Bronchus fibroblast of lung (primary cell): Measurements from ENCODE around the gene PERM1. TPM values are rescaled to one million over a fixed set of nuclear protein-coding genes. Genes with fewer than 3 reads are reported as not detected.

Source experiments
- total RNA-seq: library from RNA; depleted of rRNA; stranded (reverse); fragments of >200 nt; gene quantifications from 2 replicates; pipeline ENCODE4 v1.2.3, GENCODE V29; 2015

Gene PERM1
- not detected in 2 replicates for total RNA-seq

GRCh38 chr1:981955-982558 lies at the start of gene PERM1:
Gene PERM1 (minus strand): TSS chr1:982093. CDS start chr1:981029, 1,064 bp downstream.

GRCh38 chr1:1020000-1020404 lies 38.1 kb upstream of the PERM1 start, which contains the start of gene AGRN:
Gene AGRN (plus strand): TSS chr1:1020120. CDS start chr1:1020173, 53 bp downstream.

DNA sequence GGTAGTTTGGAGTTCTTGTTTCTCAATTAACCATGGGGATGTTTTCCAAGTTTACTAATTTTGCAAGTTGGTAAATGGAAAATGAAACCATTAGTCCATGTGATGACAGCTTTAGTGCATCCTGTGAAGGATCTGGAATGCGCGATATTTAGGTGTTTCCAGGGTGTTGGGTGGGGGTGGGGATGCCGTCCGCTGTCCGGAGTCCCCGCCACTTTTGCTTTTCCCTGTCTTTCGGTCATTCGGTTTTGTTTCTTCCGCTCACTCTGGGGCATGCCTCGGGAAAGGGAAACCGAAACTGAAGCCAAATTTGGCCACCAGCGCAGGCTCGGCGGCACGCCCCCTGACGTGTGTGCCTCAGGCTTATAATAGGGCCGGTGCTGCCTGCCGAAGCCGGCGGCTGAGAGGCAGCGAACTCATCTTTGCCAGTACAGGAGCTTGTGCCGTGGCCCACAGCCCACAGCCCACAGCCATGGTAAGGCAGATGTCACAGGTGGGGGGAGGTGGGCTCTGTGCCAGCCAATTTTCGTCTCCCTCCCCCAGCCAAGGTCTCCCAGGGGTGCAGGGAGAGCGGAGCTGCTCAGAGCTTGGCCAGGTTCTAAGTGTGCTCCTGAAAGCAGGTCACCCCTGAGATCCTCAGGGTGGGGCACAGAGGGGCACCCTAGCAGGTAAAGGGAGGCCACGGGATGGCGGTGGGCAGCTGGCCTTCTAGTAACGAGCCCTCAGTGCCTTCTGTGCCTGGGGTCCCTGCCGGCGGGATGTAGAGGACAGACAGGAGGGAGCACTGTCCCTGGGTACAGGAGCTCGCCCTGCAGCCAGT lies 31.4 kb upstream of the PERM1 start, which contains the start of gene ISG15:
Gene ISG15 (plus strand): TSS at position 393 of the 817 bp plus-strand sequence. CDS start 77 bp downstream, at position 470.

DNA sequence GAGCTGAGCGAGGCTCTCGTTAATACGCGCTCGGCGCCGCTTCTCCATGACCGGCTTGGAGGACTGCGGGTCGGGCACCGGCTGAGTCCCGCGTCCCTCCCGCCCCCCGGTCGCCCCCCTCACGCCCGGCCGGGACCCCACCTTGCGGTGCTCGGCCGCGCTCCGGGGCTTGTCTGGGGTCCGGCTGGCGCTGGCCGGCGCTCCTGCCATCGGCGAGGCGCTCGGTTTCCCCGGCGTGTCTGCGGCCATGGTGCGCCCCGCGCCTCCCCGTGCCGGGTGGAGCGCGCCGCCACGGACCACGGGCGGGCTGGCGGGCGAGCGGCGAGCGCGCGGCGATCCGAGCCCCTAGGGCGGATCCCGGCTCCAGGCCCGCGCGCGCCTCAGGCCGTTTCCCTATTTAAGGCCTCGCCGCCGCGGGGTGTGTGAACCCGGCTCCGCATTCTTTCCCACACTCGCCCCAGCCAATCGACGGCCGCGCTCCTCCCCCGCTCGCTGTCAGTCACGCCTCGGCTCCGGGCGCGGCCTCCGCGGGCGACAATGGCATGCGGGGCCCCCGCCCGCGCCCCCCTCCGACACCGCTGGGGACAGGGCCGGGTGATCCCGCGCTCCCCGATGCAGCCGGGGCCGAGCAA lies 17.9 kb upstream of the PERM1 start, which contains the start of gene HES4:
Gene HES4 (minus strand): TSS at position 373 of the 632 bp plus-strand sequence. CDS start 124 bp downstream, at position 249.

DNA sequence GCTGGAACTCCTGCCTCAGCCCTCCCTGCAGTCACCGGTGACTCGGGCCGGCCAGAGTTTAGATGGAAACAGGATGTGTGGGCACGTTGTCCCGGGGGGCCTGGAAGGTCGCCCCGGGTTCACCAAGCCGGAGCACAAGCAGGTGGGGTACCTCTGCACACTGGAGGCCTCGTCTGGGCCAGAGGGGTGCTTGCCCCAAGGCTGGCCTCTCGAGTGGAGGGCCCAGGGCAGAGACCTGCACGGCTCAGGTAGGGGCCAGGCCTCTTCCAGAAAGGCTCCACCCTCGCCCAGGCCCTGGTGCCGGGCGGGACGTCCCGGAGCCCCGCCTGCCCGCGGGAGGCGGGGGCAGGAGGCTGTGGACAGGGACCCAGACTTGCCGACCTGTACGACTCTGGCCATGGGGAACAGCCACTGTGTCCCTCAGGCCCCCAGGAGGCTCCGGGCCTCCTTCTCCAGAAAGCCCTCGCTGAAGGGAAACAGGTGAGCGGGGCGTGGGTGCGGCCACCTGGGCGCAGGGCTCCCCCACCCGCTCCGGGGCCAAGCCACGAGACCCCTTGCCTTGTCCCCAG lies 15.7 kb downstream of the PERM1 start, which contains the start of gene PLEKHN1:
Gene PLEKHN1 (plus strand): TSS at position 348 of the 569 bp plus-strand sequence. CDS start 50 bp downstream, at position 398.

DNA sequence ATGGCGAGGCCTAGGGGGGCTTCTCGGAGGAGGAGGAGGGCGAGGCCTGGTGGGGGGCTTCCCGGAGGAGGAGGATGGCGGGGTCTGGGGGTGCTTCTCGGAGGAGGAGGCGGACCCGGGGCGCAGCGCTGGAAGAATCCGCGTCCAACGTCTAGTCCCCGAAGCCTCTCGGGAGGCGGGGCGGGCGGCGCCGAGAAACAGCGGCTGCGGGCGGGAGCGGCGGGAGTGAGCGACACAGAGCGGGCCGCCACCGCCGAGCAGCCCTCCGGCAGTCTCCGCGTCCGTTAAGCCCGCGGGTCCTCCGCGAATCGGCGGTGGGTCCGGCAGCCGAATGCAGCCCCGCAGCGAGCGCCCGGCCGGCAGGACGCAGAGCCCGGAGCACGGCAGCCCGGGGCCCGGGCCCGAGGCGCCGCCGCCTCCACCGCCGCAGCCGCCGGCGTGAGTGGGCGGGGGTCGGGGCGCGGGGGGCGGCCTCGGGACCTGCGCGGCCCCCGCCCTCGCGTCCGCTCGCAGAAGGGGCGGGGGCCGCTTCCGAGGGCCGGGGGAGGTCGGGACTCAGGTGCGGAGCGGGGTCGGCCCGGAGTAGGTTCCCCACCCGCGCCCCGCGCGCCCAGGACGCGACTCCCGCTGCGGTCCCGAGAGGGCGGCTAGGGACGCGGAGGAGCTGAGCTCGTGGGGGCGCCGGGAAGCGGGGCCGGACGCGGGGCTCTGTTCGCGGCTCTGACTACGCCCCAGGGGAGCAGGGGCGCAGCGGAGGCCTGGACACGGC lies 21.3 kb downstream of the PERM1 start, which contains the start of gene KLHL17:
Gene KLHL17 (plus strand): TSS at position 222 of the 769 bp plus-strand sequence. CDS start 110 bp downstream, at position 332.

DNA sequence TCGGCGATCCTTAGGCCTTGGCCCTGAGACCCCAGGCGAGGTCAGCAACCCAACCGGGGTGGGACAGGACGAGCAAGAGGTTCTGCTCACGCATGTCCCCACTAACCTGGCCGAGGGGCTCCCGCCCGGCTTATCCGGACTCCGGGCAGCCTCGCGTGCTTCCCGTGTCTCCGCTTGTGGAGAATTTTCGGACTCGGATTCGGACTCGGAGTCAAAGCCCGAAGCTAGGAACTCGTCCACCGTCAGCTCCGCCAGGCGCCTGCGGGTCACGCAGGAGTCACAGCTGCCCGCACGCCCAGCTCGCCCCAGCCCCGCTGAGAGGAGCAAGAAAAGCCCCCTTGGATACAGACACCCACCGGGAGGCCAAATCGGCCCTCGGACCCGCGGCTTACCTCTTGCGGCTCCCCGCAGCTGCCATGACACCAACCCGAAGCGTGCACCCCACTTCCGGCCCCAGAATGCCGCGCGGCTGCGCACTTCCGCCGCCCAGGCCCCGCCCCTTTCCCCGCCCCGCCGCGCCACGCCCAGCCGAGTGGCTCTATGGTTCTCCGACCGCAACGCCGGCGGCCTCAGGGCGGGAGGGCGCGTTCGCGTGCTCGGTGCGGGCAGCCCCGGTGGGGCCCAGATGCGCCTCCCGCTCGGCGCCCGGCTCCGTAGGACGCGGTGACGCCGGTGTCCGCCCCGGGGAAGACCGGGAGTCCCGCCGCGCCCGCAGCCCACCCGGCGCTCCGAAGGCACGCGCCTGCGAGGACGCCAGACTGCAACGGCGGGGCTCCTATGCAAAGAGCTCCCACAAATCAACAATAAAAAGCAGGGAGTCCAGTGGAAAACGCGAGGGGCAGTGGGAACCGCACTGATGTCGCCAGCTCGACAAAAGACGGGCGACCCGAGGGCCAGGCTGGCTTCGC lies 22.8 kb downstream of the PERM1 start, which contains the start of gene NOC2L:
Gene NOC2L (minus strand): TSS at position 434 of the 908 bp plus-strand sequence. CDS start 16 bp downstream, at position 418.

Other genes starting within 250 kb of the PERM1 start
- gene SAMD11, start 58.2 kb downstream of the PERM1 start, total RNA-seq = 1.8 and 2.5 TPM in 2 replicates
- gene NOC2L, start 22.8 kb downstream of the PERM1 start, total RNA-seq = 83.5 and 93.8 TPM in 2 replicates
- gene KLHL17, start 21.5 kb downstream of the PERM1 start, total RNA-seq = 9.8 and 9.9 TPM in 2 replicates
- gene PLEKHN1, start 15.6 kb downstream of the PERM1 start, total RNA-seq = 1.2 and 1.9 TPM in 2 replicates
- gene HES4, start 18.0 kb upstream of the PERM1 start, total RNA-seq = 4.3 and 5.5 TPM in 2 replicates
- 45.9 and 55.6 TPM in 2 replicates for gene ISG15, start 31.4 kb upstream of the PERM1 start, total RNA-seq
- gene AGRN, start 38.0 kb upstream of the PERM1 start, total RNA-seq = 36.4 and 39.3 TPM in 2 replicates
- gene RNF223, start 92.2 kb upstream of the PERM1 start, total RNA-seq = not detected in 2 replicates
- gene C1orf159, start 134.0 kb upstream of the PERM1 start, total RNA-seq = 13.8 and 14.7 TPM in 2 replicates
- not detected in 2 replicates for gene TTLL10, start 191.8 kb upstream of the PERM1 start, total RNA-seq
- 0.34 TPM in 1 of 2 replicates, not detected in the other for gene TNFRSF18, start 224.5 kb upstream of the PERM1 start, total RNA-seq
- 0.17 and 0.30 TPM in 2 replicates for gene TNFRSF4, start 232.1 kb upstream of the PERM1 start, total RNA-seq
- gene SDF4, start 249.9 kb upstream of the PERM1 start, total RNA-seq = 125 and 128 TPM in 2 replicates